Stimulated activated CD8-positive, alpha-beta memory T cell treated with anti-CD3 and anti-CD28 coated beads, Interleukin-12 subunit alpha, Interleukin-12 subunit beta, amount 100 ng/mL, for 4 hours (primary cell): ENCODE results near the gene CGGBP1.

Source experiments
- DNase-seq: peaks from one replicate; pipeline ENCODE4 v3.0.0-alpha.2; 2020; ENCODE audit warnings: low read depth

The CGGBP1 gene, protein sequence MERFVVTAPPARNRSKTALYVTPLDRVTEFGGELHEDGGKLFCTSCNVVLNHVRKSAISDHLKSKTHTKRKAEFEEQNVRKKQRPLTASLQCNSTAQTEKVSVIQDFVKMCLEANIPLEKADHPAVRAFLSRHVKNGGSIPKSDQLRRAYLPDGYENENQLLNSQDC

DNA sequence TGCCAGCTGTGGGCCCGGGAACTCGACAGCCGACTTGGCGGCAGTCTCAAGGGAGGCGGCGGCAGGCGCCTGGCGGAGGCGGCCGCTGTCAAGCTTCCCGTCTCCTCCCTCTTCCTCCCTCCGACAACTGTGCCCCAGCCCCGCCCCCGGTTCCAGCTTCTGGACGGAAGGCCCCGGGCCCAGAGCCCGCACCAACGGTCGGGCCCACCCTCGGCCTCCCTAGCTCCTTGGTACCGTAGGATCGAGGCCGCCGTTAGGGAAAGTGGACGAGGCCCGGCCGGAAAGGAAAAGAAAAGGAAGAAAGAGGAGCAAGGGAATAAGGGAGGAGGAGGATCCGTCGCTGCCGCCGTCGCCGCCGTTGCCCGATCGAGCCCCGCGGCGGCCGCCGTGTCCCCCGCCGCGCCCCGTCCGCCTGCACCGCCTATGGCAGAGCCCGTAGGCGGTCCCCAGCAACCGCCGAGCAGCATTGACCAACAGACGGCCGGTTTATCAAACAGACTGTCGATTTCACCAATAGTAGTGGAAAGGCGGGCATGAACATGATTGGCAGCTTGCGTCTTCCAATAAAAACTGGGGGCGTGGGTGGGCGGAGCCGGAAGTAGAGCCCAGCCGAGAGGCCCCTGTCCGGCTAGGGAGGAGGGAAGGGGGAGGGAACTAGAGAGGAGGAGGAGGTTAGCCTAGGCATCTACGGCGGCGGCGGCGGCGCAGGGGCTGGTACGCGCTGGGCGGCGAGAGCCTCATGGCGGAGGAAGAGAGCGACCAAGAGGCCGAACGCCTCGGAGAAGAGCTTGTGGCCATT is at the start of gene CGGBP1, which contains the start of gene ZNF654:
CGGBP1 (minus strand) TSS at position 425 of the 799 bp plus-strand sequence. CDS start 3,029 bp downstream, outside the sequence.
ZNF654 (plus strand) TSS at position 675 of the 799 bp plus-strand sequence; CDS start at position 740, 65 bp downstream.
- DNase-seq, result peak; percentile 98

DNA sequence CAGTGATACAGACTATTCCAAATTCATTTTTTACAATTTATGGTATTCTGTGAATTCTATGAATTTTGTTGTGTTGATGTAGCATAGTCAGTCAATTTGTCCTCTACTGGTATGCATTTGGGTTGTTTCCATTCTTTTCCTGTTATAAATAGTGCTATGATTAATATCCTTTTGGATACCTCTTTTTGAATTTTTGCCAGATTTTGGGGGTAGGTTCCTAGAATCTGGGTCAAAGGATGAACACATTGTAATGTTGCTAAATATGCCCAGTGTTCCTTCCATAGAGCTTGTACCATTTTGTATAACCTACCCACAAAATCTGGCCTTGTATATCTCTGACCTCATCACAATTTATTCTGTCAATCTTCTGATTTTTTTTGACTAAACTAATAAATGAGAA is 46.5 kb upstream of the CGGBP1 start:
- no peak for DNase-seq

DNA sequence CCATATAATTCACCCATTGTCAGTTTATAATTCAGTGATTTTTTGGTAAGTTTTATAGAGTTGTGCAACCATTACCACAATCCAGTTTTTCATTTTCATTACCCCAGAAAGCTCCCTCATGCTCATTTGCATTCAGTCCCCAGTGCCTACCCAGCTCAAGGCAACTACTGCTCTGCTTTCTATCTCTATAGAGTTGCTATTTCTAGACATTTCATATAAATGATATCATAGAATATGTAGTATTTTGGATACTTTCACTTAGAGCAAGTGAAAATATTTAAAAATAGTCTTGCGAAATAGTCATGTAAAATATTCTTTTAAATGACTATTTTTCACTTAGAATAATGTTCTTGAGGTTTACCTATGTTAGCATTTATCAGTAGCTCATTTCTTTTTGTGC is 42.3 kb upstream of the CGGBP1 start:
- DNase-seq, result no peak

DNA sequence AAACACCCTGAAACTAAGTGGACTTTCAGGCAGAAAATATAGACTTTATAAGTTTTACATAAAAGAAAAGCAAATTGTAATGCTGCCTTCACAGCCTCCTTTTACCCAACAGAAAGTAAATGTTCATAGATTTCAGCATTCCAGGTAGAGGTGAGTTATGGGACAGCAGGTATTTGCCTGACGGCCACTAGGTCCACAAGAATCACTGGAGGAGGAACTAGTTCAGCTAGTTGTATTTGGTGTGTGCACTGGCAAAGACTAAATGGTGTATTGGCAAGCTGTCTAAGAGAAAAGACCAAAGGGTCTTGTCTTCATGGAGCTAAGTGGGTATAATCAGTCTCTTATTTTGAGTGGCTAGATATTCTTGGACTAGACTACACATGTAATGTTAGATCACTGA is 34.5 kb upstream of the CGGBP1 start:
- DNase-seq, result no peak

DNA sequence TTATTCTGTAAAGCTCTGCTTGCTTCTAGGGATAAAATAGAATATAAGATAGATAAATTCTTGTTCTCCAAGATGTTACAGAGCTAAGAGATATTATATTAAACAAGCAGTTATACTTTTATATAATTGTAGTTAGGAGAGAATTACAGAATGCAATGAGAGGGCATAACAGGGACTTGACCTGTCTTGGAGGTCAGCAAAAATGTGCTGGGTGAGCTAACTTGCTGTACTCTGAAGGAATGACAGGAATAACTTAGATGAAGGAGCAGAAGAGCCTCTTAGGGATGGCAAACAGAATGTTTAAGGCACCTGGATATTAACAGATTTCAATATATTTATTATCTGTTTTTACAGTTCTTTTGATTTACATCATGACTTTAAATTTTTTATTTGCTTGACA is 33.5 kb upstream of the CGGBP1 start:
- DNase-seq, result no peak

DNA sequence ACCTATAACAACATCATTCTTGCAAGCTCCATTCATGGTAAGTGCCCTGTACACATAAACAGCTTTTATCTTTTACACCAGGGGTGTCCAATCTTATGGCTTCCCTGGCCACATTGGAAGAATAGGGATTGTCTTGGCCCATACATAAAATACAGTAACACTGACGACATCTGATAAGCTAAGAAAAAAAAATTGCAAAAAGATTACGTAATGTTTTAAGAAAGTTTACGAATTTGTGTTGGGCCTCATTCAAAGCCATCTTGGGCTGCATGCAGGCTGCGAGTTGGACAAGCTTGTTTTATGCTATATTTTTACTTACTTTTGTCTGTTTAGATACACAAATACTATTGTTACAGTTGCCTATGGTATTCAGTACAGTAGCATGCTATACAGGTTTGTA is 31.9 kb upstream of the CGGBP1 start:
- DNase-seq, result no peak

DNA sequence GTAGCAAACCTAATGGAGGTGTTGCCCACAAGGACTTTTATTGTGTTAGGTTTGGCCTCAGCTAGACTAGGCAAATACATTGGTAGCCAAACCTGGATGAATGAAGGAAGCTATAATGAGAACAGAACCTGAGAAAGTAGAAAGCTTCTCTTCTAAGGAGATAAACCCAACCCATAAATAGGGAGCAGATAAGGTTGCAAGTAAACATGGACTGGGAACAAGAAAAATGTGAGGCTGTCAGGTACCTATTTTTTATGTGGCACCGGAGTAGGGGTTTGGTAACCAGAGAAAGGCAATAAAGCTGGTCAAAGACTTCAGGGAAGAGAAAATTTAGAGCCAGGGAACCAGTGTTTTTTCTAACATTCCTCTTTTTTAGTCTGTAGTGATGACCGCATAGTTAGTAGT is 25.3 kb upstream of the CGGBP1 start:
- DNase-seq, result no peak

DNA sequence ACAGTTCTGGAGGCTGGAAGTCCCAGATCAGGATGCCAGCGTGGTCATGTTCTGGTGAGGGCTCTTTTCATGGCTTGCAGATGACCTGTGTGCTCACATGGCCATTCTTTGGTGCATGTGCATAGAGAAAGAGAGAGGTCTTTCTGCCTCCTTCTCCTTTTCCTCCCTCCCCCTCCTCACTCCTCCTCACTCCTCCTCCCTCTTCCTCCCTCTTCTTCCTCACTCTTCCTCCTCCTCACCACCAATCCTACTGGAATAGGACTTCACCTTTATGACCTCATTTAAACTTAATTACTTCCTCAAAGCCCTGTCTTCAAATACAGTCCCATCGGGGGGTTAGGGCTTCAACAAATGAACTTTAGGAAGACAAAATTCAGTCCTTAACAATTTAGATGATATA is 24.0 kb upstream of the CGGBP1 start:
- DNase-seq, result no peak

DNA sequence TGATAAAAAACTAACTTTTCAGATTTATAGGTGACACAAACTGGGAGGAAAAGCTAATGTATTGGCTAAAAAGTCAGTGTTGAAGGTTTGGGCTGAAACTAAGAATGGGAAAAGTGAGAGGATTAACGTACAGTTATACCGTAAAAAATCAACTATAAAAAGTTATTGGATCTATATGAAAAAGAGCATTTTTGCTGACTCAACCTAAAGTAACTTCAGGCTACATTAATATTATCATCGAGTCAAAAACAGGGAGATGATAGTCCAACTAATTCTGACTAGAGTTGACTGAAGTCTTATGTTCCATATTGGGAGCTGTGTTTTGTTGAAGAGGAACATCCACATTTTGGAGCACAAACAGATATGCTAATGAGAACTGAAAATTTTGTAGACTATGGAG is 20.1 kb upstream of the CGGBP1 start:
- no peak for DNase-seq

DNA sequence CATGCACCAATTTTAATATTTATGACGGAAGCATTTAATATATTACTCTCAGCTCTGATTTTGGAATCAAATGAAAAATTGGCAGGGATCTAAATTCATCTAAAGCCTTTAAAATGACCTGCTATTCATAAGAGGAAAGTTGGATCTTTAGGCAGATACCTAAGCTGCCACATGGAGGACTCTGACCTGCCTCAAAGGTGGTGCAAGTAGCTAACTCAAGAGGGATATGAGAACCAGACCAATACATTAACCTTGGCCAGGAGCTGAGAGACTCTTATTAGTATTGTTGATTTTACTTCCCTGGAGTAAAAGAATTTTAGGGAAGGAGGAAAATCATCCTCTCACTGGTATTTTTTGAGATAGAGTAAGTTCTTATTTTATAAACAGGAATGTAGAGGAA is 17.9 kb upstream of the CGGBP1 start:
- DNase-seq, result no peak

DNA sequence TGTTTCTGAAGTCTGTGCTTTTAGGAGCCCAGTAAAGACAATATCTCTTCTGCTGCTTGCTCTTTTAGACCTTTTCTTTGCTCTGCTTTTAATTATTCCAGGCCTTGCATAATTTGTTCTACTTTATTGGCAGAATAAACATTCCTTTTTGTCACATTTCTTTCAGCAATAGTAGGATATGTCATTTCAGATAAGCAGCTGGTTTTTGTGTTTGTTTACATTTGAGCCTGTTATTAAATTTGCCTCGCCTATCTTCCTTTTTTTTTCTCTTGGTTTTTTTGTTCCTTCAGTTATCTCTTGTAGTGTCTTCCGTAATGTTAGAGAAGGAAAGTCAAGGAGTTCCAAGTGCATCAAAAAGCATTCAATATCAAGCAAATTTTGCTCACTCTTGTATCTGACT is 16.7 kb upstream of the CGGBP1 start:
- no peak for DNase-seq

DNA sequence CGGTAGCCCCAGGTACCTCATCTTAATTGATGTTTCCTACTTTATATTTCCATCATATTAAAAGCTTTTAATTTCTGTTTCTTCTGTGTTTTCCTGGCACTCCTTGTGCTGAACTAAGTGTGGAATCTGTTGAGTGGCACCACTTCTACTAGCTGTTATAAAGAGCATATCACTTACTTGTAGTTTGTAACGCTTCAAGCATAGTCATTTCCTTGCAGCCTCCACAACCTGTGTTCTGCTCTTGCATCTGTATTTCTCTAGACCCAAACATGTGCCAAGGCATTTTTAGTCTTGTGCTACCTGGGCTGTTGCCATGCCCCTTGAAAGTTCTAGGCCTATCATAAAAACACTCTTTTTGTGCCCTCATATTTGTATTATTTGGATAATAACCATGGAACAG is 16.3 kb upstream of the CGGBP1 start:
- no peak for DNase-seq

DNA sequence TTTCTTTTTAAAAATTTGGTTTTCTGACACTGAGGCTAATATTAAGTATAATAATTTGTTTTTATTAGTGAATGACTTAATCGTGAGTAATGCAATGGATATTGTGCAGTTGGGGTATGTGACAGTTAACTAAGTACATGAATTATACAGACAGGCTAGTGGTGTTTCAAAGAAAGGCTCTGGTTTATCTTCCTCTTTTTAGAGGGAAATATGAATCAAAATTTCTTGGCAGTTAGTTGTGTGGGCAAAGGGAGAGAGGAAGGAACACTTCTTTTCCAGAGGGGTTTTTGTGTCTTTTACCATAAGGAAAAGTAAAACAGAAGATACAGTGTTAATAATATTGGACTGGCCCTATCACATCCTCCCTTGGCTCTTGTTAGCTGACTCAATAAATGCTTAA is 2.9 kb upstream of the CGGBP1 start:
- DNase-seq, result no peak

DNA sequence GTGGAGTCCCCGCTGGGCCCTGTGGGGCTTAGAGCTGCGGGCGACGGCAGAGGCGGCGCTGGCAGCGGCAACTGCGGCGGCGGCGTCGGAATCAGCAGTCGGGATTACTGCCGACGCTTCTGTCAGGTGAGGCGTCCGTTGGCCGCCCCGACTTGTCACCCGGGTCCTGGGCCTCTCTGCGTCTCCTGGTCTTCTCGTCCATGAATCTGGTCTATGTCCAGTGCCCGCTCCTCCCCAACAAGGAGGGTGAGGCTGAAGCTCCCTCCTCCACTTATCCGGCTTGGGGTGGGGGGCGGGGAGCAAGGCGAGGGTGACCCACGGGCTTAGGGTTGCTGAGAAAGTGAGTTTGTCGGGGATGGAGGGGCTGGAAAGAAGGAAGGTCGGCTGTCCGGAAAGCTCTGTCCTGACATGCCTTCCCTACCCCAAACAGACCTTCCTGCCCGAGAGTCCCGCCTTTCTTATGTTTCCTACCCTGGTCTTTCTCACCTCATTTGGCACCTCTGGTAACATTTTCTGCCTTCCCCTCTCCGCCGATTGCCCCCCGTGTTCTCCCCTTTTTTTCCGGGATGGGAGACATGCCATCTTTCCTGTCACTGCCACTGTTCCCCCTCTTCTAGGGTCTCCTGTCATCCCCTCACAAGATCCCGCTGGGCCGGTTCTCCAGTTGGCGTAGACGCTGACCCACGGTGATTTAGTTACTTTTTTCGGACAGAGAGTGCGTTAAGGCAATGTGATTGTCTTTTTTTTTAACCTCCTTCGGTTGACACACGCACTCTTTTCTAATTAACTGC is 770 bp upstream of the CGGBP1 start:
- peak; percentile 7 for DNase-seq

DNA sequence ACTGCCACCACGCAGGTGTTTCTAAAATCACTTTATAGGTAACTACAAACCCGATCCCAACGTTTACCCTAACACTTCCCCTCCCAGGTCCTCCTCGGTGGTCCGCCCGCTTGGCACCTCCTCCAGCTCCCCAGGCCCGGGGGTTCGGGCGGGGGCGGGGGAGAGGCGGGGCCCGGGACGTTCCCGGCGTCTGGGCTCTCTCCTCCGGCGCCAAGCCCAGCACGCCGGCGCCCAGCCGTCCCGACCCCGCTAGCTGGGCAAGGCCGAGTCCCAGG is 562 bp downstream of the CGGBP1 start:
- no peak for DNase-seq

DNA sequence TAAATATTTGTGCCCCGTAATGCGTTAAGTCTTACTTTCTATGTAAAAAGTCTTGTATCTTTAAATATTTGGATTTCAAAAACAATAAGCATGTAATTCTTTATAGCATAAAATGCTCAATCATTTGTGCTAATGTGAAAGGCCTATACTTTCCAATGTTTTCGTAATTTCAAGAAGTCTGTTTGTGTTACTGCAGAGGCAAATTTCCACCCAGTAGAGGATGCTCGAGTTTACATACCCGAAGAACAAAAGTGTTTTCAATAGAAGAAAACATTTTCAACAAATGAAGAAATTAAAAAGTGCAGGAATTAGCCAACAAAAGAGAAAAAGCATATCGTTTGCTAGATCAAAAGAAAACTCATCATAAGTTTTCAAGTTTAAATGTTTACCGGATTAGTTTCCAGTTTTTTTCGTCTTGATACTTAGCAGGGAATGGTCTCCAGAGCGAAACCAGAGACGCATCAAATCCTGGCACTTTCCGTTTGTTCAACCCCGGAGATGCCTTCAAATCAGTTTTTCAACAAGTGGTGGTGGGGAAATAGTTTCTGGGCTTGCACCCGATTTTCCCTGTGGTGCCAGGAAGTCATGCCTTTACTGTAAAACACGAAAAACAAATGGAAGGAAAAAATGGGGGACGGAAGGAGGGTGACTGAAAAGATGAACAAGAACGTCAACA is 1.0 kb downstream of the CGGBP1 start:
- DNase-seq, result no peak

DNA sequence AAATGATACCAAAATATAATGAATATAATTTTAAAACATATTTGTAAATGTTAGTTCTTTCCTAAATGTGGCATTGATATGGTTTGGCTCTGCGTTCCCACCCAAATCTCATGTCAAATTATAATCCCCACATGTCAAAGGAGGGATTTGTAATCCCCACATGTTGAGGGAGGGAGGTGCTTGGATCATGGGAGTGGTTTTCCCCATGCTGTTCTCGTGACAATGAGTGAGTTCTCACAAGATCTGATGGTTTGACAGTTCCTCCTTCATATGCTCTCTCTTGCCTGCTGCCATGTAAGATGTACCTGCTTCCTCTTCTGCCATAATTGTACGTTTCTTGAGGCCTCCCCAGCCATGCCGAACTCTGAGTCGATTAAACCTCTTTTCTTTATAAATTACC is 12.0 kb downstream of the CGGBP1 start:
- no peak for DNase-seq

DNA sequence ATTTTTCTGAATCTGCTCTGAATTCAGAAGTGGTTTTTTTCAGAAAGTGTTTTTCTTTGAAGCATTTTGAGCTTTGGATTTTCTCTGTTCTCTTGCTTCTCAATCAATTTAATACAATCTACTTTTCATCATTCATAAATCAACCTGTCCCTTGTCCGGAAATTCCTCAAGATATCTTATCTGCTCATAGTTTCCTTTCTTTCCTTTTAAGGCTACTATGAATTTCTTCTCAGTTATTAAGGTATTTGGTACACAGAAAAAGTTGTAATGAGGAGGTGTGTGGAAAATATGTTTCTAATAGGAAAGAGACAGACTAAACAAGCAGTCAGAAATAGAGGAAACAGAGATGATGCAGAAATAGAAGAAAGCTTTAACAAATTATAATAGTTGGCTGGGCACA is 14.4 kb downstream of the CGGBP1 start:
- DNase-seq, result no peak

DNA sequence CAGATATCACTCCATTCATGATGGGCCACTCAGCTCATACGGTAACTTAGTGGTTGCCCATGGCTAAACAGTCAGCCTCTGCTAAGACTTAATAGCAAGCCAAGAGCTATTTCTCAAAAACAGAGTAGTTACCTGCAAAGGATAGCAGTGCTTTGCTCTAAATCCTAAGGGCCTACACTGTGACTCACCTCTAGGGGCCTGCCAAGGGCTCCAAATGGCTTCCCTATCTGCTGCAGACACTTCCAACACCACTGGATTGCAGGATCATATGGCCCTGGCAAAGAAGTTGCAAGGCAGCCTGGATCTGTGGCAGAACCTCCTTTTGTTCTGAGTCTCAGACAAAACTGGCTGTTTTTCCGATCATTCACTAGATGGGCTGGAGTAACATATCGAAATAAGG is 17.8 kb downstream of the CGGBP1 start:
- no peak for DNase-seq

DNA sequence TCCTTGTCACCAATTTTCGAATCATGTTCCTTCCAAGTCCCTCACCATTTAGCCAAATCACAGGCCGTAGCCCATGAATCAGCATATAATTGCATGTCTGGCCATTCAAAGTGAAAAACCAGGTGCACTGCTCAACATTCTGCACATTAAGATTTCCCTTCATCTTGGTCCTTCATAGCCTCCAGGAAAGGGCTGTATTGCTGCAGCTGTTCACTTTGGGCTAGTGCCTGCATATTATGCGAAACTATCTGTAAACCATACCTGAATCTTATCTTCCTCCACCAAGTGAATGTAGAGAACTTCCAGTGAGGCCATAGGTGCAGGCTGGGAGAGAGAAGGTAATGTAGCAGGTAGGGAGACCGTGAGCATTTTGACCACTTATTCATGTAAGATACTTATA is 18.3 kb downstream of the CGGBP1 start:
- no peak for DNase-seq

DNA sequence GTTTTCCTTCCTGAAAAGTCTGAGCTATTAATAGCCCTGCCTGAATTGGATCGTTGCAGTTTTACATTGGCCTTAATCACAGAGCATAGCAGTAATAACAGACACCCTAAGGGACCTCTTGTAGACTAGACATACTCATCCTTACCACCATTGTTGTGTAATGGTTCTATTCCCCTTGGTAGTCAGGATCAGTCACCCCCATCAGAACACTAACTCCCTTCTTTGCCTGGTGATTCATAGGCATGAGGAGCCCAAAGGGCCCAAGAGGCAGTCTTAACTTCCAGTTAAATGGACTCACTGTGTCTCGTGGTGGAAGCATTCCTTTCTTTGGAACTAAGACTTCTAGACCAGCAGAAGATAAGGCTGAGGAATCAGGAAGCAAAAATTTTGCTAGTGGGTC is 20.2 kb downstream of the CGGBP1 start:
- no peak for DNase-seq

DNA sequence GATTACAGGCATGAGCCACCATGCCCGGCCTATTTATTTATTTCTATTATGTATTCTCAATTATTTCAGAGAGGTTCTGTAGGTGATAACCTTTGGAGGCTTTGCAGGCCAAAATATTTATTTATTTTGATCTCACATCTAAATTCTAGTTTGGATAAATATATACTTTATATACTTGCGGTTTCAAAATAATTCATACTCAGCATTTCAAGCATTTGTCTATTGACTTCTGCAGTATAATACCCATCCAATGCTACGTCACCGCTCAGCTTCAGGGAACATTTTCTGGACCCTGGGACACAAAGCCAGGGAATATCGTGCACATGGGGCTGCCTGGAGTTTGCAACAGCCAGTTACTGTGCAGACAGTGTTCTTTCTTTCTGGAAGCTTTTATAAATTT is 22.6 kb downstream of the CGGBP1 start:
- DNase-seq, result no peak
